Peyer's patch (tissue), 4 donors: ENCODE data around the gene H6PD. TPM values are rescaled to one million over a fixed set of nuclear protein-coding genes. Genes with fewer than 3 reads are reported as not detected.
A peak's percentile ranks its signal among the peaks of the same experiment; 100 is the strongest.

Experiments used
- DNase-seq, 3 donors: peaks; one replicate each; pipeline ENCODE4 v3.0.0-alpha.2; 2017 to 2019
- H3K27ac ChIP-seq, 4 donors: fragments of 200-600 bp; sonication (generic); one replicate each; pipeline ENCODE4 v1.5.1; 2016 to 2019
- H3K27me3 ChIP-seq, 2 donors: fragments of 200-600 bp; sonication (generic); one replicate each; pipeline ENCODE4 v1.5.1; 2019
- H3K36me3 ChIP-seq, 3 donors: fragments of 200-600 bp; sonication (generic); one replicate each; pipeline ENCODE4 v1.5.1; 2016 to 2019
- H3K4me1 ChIP-seq, 4 donors: fragments of 200-600 bp; sonication (generic); one replicate each; pipeline ENCODE4 v1.5.1; 2016 to 2019
- H3K4me3 ChIP-seq, 4 donors: fragments of 200-600 bp; sonication (generic); 1 replicate in 3 of 4; 2 replicates in 1 of 4; pipeline ENCODE4 v1.5.1; 2016 to 2019; ENCODE audit warnings: mild to moderate bottlenecking in 1 of 4
- H3K9me3 ChIP-seq, 4 donors: fragments of 200-600 bp; sonication (generic); one replicate each; pipeline ENCODE4 v1.5.1; 2016 to 2019; ENCODE audit warnings: mild to moderate bottlenecking in 1 of 4
- CTCF ChIP-seq, 6 experiments: fragments of 450-650 bp in 4 of 6; fragments of 200-600 bp in 2 of 6; sonication (generic) in 1 of 6; IDR thresholded peaks; one replicate each; pipeline ENCODE4 v1.5.1; 2017 to 2019; ENCODE audit warnings: antibody characterized with exemption in 6 of 6, mild to moderate bottlenecking in 3 of 6, moderate library complexity in 1 of 6
- POLR2A ChIP-seq, 2 donors: fragments of 450-650 bp; IDR thresholded peaks; one replicate each; pipeline ENCODE4 v1.5.1; 2017; ENCODE audit warnings: antibody characterized with exemption in 2 of 2, mild to moderate bottlenecking in 2 of 2, moderate library complexity in 2 of 2
- total RNA-seq, 4 donors: library from RNA; depleted of rRNA; stranded (reverse); fragments of >200 nt; gene quantifications; one replicate each; pipeline ENCODE4 v1.1.0, GENCODE V29; 2016

H6PD gene
- total RNA-seq, 4 donors from 2014 or later, result 23.1 to 72.9 (median 37.2) TPM

- peaks cover 5 to 63% (median 13%) of the 10 kb centered on the region in 4 donors for H3K4me1 ChIP-seq
- H3K27ac ChIP-seq, result peak overlapping the region in 2 of 4 donors; percentile 36 to 52
- no peaks in the 10 kb centered on the region for H3K36me3 ChIP-seq
- H3K27me3 ChIP-seq, result no peaks in the 10 kb centered on the region
- H3K4me3 ChIP-seq, result no peak overlapping the region
- no peak for TF ChIP-seq POLR2A (IDR thresholded peaks at IDR 0.05)
- no peak for TF ChIP-seq CTCF (IDR thresholded peaks at IDR 0.05)
- no peaks in the 10 kb centered on the region for H3K9me3 ChIP-seq
- DNase-seq, result no peak
Measured at GRCh38 chr1:9317072-9317471, 82.5 kb downstream of the H6PD start.

- peak overlapping the region in 1 of 4 donors; percentile 0 for H3K4me3 ChIP-seq
- H3K27me3 ChIP-seq, result no peaks in the 10 kb centered on the region
- H3K27ac ChIP-seq, result peak overlapping the region; percentile 22 to 52 (median 35)
- DNase-seq, result peak in 1 of 3 donors; percentile 56
- no peaks in the 10 kb centered on the region for H3K36me3 ChIP-seq
- peaks cover 5 to 71% (median 15%) of the 10 kb centered on the region in 4 donors for H3K4me1 ChIP-seq
- TF ChIP-seq POLR2A (IDR thresholded peaks at IDR 0.05), result no peak
- TF ChIP-seq CTCF (IDR thresholded peaks at IDR 0.05), result no peak
- no peaks in the 10 kb centered on the region for H3K9me3 ChIP-seq
Measured at GRCh38 chr1:9317591-9318417, 83.2 kb downstream of the H6PD start.

GRCh38 chr1:9319208-9319788 is 84.7 kb downstream of the H6PD start:
- H3K36me3 ChIP-seq, result no peaks in the 10 kb centered on the region
- H3K27ac ChIP-seq, result peak overlapping the region in 2 of 4 donors; percentile 19 to 25
- H3K4me3 ChIP-seq, result no peak overlapping the region
- H3K4me1 ChIP-seq, result peaks cover 5 to 86% (median 15%) of the 10 kb centered on the region in 4 donors
- TF ChIP-seq POLR2A (IDR thresholded peaks at IDR 0.05) (no peak), CTCF (IDR thresholded peaks at IDR 0.05) (no peak)
- no peak for DNase-seq
- no peaks in the 10 kb centered on the region for H3K27me3 ChIP-seq
- H3K9me3 ChIP-seq, result no peaks in the 10 kb centered on the region

- TF ChIP-seq CTCF (IDR thresholded peaks at IDR 0.05) (no peak), POLR2A (IDR thresholded peaks at IDR 0.05) (no peak)
- peak in 2 of 3 donors; percentile 28 to 61 for DNase-seq
- Histone ChIP-seq H3K4me1 (peaks cover 5 to 92% (median 15%) of the 10 kb centered on the region in 4 donors), H3K27ac (peak overlapping the region in 2 of 4 donors; percentile 25 to 66), H3K36me3 (no peaks in the 10 kb centered on the region), H3K27me3 (no peaks in the 10 kb centered on the region), H3K9me3 (no peaks in the 10 kb centered on the region), H3K4me3 (no peak overlapping the region)
Measured at GRCh38 chr1:9319789-9320519, 85.4 kb downstream of the H6PD start.

Other genes starting within 250 kb of the H6PD start
- gene SLC2A7, start 208.4 kb upstream of the H6PD start, total RNA-seq, result 1 to 10 TPM in 1 of 4 donors, not detected in 3; 3.3 TPM
- gene SLC2A5, start 165.1 kb upstream of the H6PD start, total RNA-seq, result 100 to 1,000 TPM in 3 of 4 donors, 10 to 100 TPM in 1; 12.4 to 730 (median 340) TPM
- 100 to 1,000 TPM in 1 of 4 donors, 10 to 100 TPM in 2, 1 to 10 TPM in 1; 3.3 to 208 (median 10.4) TPM for gene GPR157, start 105.7 kb upstream of the H6PD start, total RNA-seq
- gene SPSB1, start 58.1 kb downstream of the H6PD start, total RNA-seq, result 100 to 1,000 TPM in 2 of 4 donors, 10 to 100 TPM in 2; 69.3 to 168 (median 94.1) TPM